Mammary epithelial cell (primary cell): Measurements from ENCODE around the gene UBE2D2.

Experiments
- EZH2 ChIP-seq: IDR thresholded peaks from 2 replicates; pipeline ENCODE4 v1.6.1; 2012; ENCODE audit warnings: low read length, inconsistent platforms, borderline replicate concordance
- TF ChIP-seq, protein P1 (sequence below), 2 donors: IDR thresholded peaks in 1 of 2; conservative IDR thresholded peaks in 1 of 2; 2 replicates each; pipeline ENCODE4 v1.5.1; 2011 to 2012; ENCODE audit warnings: inconsistent platforms in 2 of 2, low read length in 2 of 2, mild to moderate bottlenecking in 2 of 2, control low read depth in 1 of 2, low read depth in 1 of 2; ENCODE audit not compliant: insufficient read depth in 1 of 2; ENCODE audit errors: extremely low read depth in 1 of 2

DNA sequence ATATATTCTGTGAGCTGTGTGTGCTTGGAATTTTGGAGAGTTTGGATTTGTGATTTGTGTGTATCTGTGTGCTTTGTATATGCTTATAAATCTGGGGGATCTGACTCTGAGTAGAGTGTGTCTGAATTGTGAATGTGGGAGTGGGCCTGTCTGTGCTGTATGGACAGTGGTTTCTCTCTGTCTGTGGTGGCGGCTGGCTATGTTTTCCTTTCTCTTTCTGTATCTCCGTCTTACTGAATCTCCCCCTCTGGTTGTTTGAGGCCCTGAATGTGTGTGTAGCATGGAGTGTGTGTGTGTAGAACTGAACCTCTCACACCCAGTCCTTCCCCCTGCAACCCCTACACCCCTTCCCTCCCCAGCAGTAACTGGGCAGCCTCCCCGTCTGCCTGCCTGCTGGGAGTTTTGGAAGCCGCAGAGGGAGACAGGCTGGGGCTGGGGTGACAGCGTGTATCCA lies 91.7 kb downstream of the UBE2D2 start:
- TF ChIP-seq, protein P1, sequence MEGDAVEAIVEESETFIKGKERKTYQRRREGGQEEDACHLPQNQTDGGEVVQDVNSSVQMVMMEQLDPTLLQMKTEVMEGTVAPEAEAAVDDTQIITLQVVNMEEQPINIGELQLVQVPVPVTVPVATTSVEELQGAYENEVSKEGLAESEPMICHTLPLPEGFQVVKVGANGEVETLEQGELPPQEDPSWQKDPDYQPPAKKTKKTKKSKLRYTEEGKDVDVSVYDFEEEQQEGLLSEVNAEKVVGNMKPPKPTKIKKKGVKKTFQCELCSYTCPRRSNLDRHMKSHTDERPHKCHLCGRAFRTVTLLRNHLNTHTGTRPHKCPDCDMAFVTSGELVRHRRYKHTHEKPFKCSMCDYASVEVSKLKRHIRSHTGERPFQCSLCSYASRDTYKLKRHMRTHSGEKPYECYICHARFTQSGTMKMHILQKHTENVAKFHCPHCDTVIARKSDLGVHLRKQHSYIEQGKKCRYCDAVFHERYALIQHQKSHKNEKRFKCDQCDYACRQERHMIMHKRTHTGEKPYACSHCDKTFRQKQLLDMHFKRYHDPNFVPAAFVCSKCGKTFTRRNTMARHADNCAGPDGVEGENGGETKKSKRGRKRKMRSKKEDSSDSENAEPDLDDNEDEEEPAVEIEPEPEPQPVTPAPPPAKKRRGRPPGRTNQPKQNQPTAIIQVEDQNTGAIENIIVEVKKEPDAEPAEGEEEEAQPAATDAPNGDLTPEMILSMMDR (conservative IDR thresholded peaks at IDR 0.05 in 1 of 2, IDR thresholded peaks at IDR 0.05 in 1 of 2; ENCODE audit: extremely low read depth in 1 of 2, insufficient read depth in 1 of 2, low read depth in 1 of 2, low read length in 2 of 2): no peak
- no peak for TF ChIP-seq EZH2
